NCI-H446 treated with DMSO at 0.1 percent for 48 hours (cell line): Measurements from ENCODE around the gene ANAPC16.
"Not testable (repeated sequence)": the region's sequence is repeated elsewhere in the genome, so short reads cannot be mapped to it uniquely, and the experiment has no call there.

Experiments
- DNase-seq: peaks from one replicate; lab custom pipeline; 2025; lab: John Stamatoyannopoulos, UW

The ANAPC16 gene

DNA sequence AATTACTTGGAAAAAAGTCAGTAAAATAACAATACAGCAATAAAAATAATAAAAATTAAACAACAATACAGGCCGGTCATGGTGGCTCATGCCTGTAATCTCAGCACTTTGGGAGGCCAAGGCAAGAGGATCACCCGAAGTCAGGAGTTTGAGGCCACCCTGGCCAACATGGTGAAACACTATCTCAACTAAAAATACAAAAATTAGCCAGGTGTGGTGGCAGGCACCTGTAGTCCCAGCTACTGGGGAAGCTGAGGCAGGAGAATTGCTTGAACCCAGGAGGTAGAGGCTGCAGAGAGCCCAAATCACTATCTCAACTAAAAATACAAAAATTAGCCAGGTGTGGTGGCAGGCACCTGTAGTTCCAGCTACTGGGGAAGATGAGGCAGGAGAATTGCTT lies 4.0 kb upstream of the ANAPC16 start:
- not testable (repeated sequence) for DNase-seq

DNA sequence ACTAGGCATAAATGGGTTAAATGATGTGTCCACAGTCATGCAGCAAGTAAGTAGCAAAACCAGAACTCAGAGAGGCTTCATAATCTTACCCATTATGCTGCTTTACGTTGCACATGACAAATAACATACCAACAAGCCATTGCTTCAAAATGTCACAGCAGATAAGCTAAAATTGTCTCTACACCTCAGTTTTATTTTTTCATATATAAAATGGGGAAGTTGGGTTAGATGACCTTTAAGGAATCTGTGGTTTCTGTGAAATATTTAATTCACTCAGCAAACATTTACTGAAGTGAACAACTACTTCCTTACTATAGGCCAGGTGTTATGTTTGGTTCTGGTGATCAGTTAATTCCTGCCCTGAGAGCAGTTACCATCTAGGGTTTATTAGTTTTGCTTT lies 2.5 kb downstream of the ANAPC16 start:
- no peak for DNase-seq

DNA sequence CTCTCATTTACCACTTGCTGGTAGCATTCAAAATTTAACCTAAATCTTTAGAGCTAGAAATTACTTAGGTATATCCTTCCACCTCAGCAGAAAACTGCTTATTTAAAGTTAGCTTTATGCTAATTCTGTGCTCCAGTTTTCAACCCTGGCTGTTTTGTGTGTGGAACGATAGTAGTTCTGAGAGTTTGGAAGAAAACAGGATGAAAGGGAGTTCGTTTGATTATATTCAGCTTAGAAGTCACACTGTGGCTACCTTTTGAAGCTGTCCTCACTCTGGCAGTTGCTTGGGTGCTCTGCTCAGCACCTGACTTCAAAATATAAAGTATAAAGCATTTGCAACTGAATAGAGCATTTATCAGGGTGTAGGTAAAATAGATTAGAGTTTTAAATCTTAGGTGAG lies 2.9 kb downstream of the ANAPC16 start:
- DNase-seq: no peak

DNA sequence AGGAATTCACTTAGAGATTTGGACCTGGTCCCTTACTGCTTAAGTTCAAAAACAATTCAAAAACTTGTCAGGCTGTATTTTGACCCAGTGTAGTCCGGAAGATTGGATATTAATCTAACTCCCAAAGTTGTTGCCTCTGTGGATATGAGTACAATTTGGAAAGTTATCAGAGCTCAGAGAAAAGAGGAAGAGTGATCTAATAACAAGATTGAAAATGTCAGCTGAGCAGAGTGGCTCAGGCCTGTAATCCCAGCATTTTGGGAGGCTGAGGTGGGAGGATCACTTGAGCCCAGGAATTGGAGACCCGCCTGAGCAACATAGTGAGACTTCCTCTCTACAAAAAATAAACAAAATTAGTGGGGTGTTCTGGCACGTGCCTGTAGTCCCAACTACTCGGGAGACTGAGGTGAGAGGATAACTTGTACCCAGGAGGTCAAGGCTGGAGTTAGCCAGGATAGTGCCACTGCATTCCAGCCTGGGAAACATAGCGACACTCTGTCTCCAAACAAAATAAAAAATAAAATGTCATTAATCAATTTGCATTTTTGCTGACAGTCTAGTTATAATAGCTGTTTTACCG lies 3.5 kb downstream of the ANAPC16 start:
- DNase-seq: no peak

DNA sequence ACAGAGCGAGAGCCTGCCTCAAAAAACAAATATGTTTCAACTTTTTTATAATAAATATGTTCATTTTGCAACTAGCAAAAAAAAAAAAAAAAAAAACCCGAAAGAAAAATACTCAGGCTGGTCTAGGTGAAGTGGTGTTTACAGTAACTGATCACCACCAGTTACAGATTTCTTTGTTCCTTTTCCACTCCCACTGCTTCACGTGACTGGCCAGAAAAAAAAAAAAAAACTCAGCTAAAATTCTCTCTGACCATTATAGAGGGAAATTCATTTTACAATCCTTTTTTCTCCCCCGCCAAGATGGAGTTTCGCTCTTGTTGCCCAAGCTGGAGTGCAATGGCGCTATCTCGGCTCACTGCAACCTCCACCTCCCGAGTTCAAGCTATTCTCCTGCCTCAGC lies 4.8 kb downstream of the ANAPC16 start:
- no peak for DNase-seq

DNA sequence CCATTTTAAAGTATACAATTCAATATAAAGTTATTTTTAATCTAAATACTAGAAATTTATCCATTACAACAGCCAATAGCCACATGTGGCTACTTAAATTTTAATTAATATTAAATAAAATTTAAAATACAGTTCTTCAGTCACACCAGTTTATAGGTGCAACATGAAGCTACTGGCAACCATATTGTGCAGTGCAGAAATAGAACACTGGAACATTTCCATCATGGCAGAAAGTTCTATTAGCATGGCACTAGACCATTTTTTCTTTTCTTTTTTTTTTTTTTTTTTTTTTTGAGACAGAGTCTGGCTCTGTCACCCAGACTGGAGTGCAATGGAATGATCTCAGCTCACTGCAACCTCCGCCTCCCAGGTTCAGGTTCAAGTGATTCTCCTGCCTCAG lies 5.5 kb downstream of the ANAPC16 start:
- no peak for DNase-seq

DNA sequence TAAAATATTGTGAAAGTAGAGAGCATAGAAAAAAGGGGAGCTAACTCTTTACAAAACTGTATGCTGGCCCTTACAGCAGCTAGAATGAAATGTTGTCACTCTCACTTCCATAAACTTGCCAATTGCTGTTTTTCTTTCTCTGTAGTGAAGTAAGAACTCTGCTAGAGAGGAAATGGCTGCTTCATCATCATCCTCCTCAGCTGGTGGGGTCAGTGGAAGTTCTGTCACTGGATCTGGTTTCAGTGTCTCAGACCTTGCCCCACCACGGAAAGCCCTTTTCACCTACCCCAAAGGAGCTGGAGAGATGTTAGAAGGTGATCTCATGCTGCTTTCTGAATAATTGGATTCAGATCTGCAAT lies 7.9 kb downstream of the ANAPC16 start:
- DNase-seq: no peak

DNA sequence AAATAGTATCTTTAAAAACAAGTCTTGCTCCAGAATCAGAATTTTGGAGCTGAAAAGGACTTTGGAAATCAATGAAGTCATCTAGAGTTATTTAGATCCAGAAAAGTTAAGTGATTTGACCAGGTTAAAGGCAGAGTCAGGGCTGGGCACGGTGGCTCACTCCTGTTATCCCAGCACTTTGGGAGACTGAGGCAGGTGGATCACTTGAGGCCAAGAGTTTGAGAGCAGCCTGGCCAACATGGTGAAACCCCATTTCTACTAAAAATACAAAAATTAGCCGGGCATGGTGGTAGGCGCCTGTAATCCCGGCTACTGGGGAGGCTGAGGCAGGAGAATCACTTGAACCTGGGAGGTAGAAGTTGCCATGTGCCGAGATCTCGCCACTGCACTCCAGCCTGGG lies 8.4 kb downstream of the ANAPC16 start:
- not testable (repeated sequence) for DNase-seq

DNA sequence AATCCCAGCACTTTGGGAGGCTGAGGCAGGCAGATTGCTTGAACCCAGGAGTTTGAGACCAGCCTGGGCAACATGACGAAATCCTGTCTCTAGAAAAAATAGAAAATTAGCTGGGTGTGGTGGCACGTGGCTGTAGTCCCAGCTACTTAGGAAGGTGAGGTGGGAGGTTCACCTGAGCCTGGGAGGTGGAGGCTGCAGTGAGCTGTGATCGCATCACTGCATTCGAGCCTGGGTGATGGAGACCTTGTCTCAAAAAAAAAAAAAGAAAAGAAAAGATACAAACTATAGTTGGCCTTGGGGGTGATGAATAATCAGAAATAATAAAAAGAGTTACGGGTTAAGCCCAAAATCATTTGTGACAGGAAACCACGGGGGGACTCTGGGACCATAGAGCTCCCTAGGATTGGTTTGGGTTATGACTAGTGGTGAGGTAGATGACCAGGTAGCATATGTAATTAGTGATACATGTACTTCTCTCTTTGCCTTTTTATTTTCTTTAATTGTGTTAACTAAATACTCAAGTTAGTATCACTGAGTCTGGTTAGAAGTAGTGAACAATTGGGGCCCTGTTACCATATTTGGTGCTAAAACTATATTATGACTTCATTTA lies 10.7 kb downstream of the ANAPC16 start:
- no peak for DNase-seq

GRCh38 chr10:72227826-72228225 lies 12.0 kb downstream of the ANAPC16 start:
- no peak for DNase-seq

DNA sequence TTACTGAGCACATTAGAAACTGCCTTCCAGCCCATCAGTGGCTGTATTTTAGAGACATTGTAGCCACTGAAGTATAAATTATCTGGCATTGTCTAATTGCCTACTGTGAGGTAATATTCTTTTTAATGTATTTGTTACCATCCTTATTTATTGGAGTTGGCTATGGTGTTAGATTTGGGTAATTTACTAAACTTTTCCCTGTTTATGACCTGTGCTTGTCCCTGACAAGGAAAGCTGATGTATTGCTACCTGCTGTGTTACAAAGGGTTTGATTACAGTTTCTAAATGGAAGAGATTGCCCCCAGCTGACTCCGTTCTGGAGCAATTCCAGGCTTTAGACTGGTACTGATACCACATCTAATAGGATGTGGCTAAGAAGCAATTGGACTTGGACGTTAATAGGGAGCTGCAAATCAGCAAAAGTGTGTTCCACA lies 12.5 kb downstream of the ANAPC16 start:
- DNase-seq: no peak

DNA sequence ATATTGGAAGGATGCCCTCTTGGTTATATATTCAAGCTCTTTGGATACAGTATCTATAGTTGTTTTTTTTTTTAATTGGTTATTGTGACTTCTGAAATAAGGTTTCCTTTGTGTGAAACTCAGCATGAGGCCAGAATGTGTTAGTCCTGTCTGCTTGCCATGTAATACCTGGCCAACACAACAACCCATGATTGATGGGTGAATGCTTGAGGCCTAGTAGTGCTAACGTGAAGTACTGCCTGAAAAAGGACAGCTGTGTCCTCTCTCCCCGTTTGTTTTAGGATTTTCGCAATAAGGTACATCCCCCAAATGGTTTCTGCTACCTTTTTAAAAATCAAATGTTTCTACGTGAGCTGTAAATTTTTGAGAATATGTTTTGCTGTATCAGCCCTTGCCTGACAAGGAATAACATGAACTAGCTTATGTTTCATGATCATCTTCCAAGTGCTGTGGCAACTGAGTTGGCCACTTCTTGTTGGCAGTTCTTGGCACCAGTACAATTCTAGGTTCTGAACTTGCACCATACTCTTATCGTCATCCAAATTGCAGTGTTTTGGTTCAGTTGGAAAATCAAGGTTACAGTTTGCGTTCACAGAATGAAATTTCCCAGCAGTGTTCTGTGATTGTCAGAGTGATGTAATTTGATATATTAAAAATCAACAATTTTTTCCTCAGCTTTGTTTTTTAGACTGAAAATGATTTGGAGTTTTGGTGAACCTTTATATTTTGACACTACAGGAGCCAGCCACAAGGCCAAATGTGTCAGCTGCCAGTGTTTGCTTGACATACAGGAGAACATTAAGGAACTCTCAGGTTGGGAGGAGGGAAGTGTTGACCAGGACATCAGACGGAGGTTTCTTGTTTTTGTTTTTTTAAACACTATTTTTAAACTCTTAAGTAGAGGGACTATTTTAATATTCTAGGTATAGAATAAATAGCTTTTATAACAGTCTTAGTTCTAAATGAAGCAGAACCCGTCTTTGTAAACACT lies 13.7 kb downstream of the ANAPC16 start:
- DNase-seq: peak; percentile 18

DNA sequence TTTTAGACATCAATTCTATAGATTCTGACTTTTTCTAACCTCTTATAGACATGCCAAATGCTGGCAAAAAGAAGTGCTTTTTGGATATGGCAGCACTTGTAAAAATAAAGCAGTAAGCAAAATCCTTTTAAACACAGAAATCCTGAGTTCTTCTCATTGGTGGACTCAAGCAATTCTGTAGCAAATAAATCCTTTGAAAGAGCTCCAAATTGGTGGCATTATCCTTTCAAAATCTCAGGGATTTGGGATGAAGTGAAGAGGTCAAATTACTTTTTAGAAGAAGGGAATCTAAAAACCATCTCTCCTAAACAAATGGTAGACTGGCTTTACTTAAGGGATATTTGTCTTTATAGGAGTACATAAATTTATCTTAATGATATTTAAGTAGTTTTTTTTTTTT lies 17.8 kb downstream of the ANAPC16 start:
- no peak for DNase-seq

- no peak for DNase-seq
Observed at GRCh38 chr10:72234560-72235095, 18.8 kb downstream of the ANAPC16 start.

GRCh38 chr10:72235544-72236279 lies 19.9 kb downstream of the ANAPC16 start:
- DNase-seq: no peak

GRCh38 chr10:72238392-72239175 lies 22.8 kb downstream of the ANAPC16 start:
- no peak for DNase-seq

- DNase-seq: no peak
Observed at GRCh38 chr10:72239409-72239808, 23.6 kb downstream of the ANAPC16 start.

- no peak for DNase-seq
Observed at GRCh38 chr10:72240371-72240770, 24.6 kb downstream of the ANAPC16 start.

DNA sequence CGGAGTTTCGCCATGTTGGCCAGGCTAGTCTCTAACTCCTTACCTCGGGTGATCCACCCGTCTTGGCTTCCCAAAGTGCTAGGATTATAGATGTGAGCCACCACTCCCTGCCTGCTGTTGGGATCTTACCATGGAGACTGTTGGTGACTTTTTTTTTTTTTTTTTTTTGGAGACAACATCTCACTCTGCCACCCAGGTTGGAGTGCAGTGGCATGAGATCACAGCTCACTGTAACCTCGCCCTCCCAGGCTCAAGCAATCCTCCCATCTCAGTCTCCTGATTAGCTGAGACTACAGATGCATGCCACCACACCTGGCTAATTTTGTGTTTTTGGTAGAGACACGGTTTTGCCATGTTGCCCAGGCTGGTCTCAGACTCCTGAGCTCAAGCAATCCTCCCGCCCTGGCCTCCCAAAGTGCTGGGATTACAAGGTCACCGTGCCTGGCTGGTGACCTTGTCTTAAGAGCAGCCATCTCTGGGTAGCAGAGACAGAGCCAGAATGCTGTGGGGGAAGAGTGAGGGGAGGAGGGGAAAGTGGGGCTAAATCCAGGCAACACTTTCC lies 26.0 kb downstream of the ANAPC16 start:
- no peak for DNase-seq

DNA sequence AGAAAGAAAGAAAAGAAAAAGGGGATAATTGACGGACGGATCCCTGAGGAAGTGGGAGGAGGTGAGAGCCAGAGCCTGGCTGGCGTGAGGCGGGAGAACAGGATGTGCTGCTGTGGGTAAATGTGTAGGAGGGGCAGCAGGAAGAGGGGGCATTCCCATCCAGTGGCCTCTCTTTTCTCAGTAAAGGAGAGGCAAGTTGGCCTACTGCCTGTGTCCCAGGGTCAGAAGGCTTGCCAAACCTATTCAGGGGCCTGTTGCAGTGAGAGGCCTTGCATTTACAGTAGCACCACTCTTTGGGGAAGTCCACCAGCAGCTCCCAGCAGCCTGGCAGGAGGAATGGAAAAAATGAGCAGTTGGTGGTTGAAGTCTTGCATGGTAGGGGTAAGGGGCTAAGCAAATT lies 26.9 kb downstream of the ANAPC16 start:
- DNase-seq: no peak
